Memory B cell (primary cell): ENCODE measurements around the gene DNAJC5G.
"Not testable (repeated sequence)": the region's sequence is repeated elsewhere in the genome, so short reads cannot be mapped to it uniquely, and the experiment has no call there.

Source experiments
- ATAC-seq: fragments of 150-1000 bp; cut with Tn5 transposase; 2 replicates; pipeline ENCODE4 v1.10.0; 2021; ENCODE audit warnings: low read depth, mild to moderate bottlenecking, moderate library complexity
- DNase-seq, 2 donors: peaks; one replicate each; pipeline ENCODE4 v3.0.0; 2022; ENCODE audit warnings: low spot score in 2 of 2
- H3K27ac Mint-ChIP-seq: one replicate; pipeline ENCODE4 v1.8.0; 2022; ENCODE audit warnings: mild to moderate bottlenecking, moderate library complexity, mixed read lengths
- H3K27me3 Mint-ChIP-seq: one replicate; pipeline ENCODE4 v1.8.0; 2022; ENCODE audit warnings: mixed read lengths
- H3K36me3 Mint-ChIP-seq: one replicate; pipeline ENCODE4 v1.8.0; 2022; ENCODE audit warnings: mild to moderate bottlenecking, mixed read lengths
- H3K4me1 Mint-ChIP-seq: one replicate; pipeline ENCODE4 v1.8.0; 2022; ENCODE audit warnings: mixed read lengths
- H3K4me3 Mint-ChIP-seq: one replicate; pipeline ENCODE4 v1.8.0; 2022; ENCODE audit warnings: mild to moderate bottlenecking, moderate library complexity, mixed read lengths
- H3K9me3 Mint-ChIP-seq: one replicate; pipeline ENCODE4 v1.8.0; 2022; ENCODE audit warnings: mixed read lengths

The DNAJC5G gene

GRCh38 chr2:27262379-27263286 lies 12.6 kb upstream of the DNAJC5G start, which contains the start of gene SLC30A3:
Gene SLC30A3, minus strand, starts transcription at chr2:27263047. Its CDS starts 141 bp downstream, at chr2:27262906.
- H3K27me3 Mint-ChIP-seq: peaks cover 35% of the 10 kb centered on the region
- H3K4me3 Mint-ChIP-seq: peak within 1 kb of the TSS; percentile 92
- no peaks in the 10 kb centered on the region for H3K36me3 Mint-ChIP-seq
- H3K9me3 Mint-ChIP-seq: no peaks in the 10 kb centered on the region
- DNase-seq (peak; percentile 41 to 52), ATAC-seq (peak; percentile 60)
- H3K4me1 Mint-ChIP-seq: peaks cover 18% of the 10 kb centered on the region
- no peak within 1 kb of the TSS for H3K27ac Mint-ChIP-seq

- H3K4me1 Mint-ChIP-seq: peaks cover 18% of the 10 kb centered on the region
- H3K4me3 Mint-ChIP-seq: peak overlapping the region; percentile 92
- no peak overlapping the region for H3K27ac Mint-ChIP-seq
- H3K9me3 Mint-ChIP-seq: no peaks in the 10 kb centered on the region
- peaks cover 29% of the 10 kb centered on the region for H3K27me3 Mint-ChIP-seq
- ATAC-seq (no peak), DNase-seq (peak in 1 of 2 donors; percentile 37)
- no peaks in the 10 kb centered on the region for H3K36me3 Mint-ChIP-seq
These were observed 11.7 kb upstream of the DNAJC5G start for GRCh38 chr2:27263287-27264252.

- Mint-ChIP-seq H3K9me3 (no peaks in the 10 kb centered on the region), H3K27me3 (peaks cover 28% of the 10 kb centered on the region), H3K36me3 (no peaks in the 10 kb centered on the region), H3K4me3 (peak overlapping the region; percentile 92), H3K27ac (peak overlapping the region; percentile 17), H3K4me1 (peaks cover 18% of the 10 kb centered on the region)
- ATAC-seq: peak; percentile 37
- peak; percentile 20 to 46 for DNase-seq
These were observed 10.9 kb upstream of the DNAJC5G start for GRCh38 chr2:27264253-27264752.

- ATAC-seq: peak; percentile 77
- H3K27ac Mint-ChIP-seq: peak overlapping the region; percentile 17
- DNase-seq: peak; percentile 59 to 67
- peaks cover 28% of the 10 kb centered on the region for H3K27me3 Mint-ChIP-seq
- H3K4me3 Mint-ChIP-seq: peak overlapping the region; percentile 92
- H3K4me1 Mint-ChIP-seq: peaks cover 18% of the 10 kb centered on the region
- H3K36me3 Mint-ChIP-seq: no peaks in the 10 kb centered on the region
- H3K9me3 Mint-ChIP-seq: no peaks in the 10 kb centered on the region
These were observed 10.3 kb upstream of the DNAJC5G start for GRCh38 chr2:27264753-27265535.

- DNase-seq: no peak
- Mint-ChIP-seq H3K27ac (no peak overlapping the region), H3K4me1 (peaks cover 18% of the 10 kb centered on the region)
These were observed 9.7 kb upstream of the DNAJC5G start for GRCh38 chr2:27265536-27265870.

DNA sequence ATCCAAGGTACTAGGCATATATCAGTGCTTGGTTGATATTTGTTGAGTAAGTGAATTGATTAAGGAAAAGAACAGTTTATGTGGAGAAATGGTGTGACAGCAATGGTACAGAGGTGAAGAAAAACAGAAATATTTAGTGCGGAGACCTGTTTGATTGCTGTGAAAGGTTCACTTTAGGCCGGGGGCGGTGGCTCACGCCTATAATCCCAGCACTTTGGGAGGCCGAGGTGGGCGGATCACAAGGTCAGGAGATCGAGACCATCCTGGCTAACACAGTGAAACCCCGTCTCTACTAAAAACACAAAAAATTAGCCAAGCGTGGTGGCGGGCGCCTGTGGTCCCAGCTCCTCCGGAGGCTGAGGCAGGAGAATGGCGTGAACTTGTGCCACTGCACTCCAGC lies 6.9 kb upstream of the DNAJC5G start:
- H3K9me3 Mint-ChIP-seq, ATAC-seq, H3K4me1 Mint-ChIP-seq, H3K4me3 Mint-ChIP-seq, H3K27ac Mint-ChIP-seq, DNase-seq, H3K36me3 Mint-ChIP-seq: not testable (repeated sequence)
- H3K27me3 Mint-ChIP-seq: peaks cover 11% of the 10 kb centered on the region

More at GRCh38 chr2:27265536-27265870, 9.7 kb upstream of the DNAJC5G start:
- Mint-ChIP-seq H3K36me3 (no peaks in the 10 kb centered on the region), H3K27me3 (peaks cover 25% of the 10 kb centered on the region), H3K9me3 (no peaks in the 10 kb centered on the region), H3K4me3 (peak overlapping the region; percentile 59)
- ATAC-seq: no peak

GRCh38 chr2:27270131-27270530 lies 5.1 kb upstream of the DNAJC5G start:
- no peak overlapping the region for H3K4me3 Mint-ChIP-seq
- no peak for ATAC-seq
- H3K9me3 Mint-ChIP-seq: no peaks in the 10 kb centered on the region
- peaks cover 10% of the 10 kb centered on the region for H3K27me3 Mint-ChIP-seq
- no peak overlapping the region for H3K27ac Mint-ChIP-seq
- H3K4me1 Mint-ChIP-seq: peaks cover 2% of the 10 kb centered on the region
- H3K36me3 Mint-ChIP-seq: no peaks in the 10 kb centered on the region
- no peak for DNase-seq

- no peak overlapping the region for H3K4me3 Mint-ChIP-seq
- no peak overlapping the region for H3K27ac Mint-ChIP-seq
- DNase-seq (no peak), ATAC-seq (peak; percentile 56)
- no peaks in the 10 kb centered on the region for H3K4me1 Mint-ChIP-seq
- no peaks in the 10 kb centered on the region for H3K9me3 Mint-ChIP-seq
- peaks cover 9% of the 10 kb centered on the region for H3K27me3 Mint-ChIP-seq
- H3K36me3 Mint-ChIP-seq: no peaks in the 10 kb centered on the region
These were observed 4.6 kb upstream of the DNAJC5G start for GRCh38 chr2:27270670-27271069.

GRCh38 chr2:27271631-27272340 lies 3.4 kb upstream of the DNAJC5G start:
- Mint-ChIP-seq H3K4me3 (no peak overlapping the region), H3K4me1 (peaks cover 2% of the 10 kb centered on the region), H3K27me3 (peaks cover 11% of the 10 kb centered on the region), H3K36me3 (no peaks in the 10 kb centered on the region), H3K9me3 (no peaks in the 10 kb centered on the region), H3K27ac (no peak overlapping the region)
- ATAC-seq (no peak), DNase-seq (no peak)

GRCh38 chr2:27272537-27273522 lies 2.4 kb upstream of the DNAJC5G start:
- not testable (repeated sequence) for H3K9me3 Mint-ChIP-seq, H3K4me3 Mint-ChIP-seq, H3K4me1 Mint-ChIP-seq, H3K36me3 Mint-ChIP-seq, H3K27ac Mint-ChIP-seq, ATAC-seq, DNase-seq
- H3K27me3 Mint-ChIP-seq: peaks cover 15% of the 10 kb centered on the region

- Mint-ChIP-seq H3K27me3 (peaks cover 23% of the 10 kb centered on the region), H3K9me3 (no peaks in the 10 kb centered on the region), H3K27ac (no peak overlapping the region), H3K36me3 (no peaks in the 10 kb centered on the region), H3K4me3 (no peak overlapping the region), H3K4me1 (peaks cover 4% of the 10 kb centered on the region)
- DNase-seq (no peak), ATAC-seq (no peak)
These were observed 2.8 kb downstream of the DNAJC5G start for GRCh38 chr2:27278010-27278409.

DNA sequence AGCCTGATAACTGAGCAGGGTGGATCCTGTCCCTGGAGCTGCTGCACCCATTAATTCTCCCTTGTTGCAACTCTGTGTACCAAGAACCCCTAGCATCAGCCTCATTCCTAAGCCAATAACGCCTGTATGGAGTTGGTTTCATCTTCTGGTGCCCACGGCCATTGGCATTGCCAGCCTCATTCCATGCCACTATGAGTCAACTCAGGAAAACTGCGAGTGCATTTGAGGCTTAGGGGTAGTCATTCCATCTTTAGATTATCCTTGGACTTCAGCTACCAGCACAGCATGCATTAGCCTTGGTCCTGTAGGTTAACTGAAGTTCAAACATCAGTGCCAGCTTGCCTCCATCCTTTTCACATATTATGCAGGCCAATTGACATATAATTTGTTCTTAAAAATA lies 5.6 kb downstream of the DNAJC5G start:
- ATAC-seq (no peak), DNase-seq (no peak)
- Mint-ChIP-seq H3K4me1 (peaks cover 4% of the 10 kb centered on the region), H3K36me3 (no peaks in the 10 kb centered on the region), H3K27me3 (peaks cover 18% of the 10 kb centered on the region), H3K9me3 (no peaks in the 10 kb centered on the region), H3K27ac (no peak overlapping the region), H3K4me3 (no peak overlapping the region)
